LNCAP (cell line): ENCODE results near the gene SSTR5.

ENCODE experiments used
- TF ChIP-seq, protein P1 (sequence below): fragments of 450-650 bp; IDR thresholded peaks from 2 replicates; pipeline ENCODE4 v1.5.1; 2017; ENCODE audit warnings: mild to moderate bottlenecking

Gene SSTR5

DNA sequence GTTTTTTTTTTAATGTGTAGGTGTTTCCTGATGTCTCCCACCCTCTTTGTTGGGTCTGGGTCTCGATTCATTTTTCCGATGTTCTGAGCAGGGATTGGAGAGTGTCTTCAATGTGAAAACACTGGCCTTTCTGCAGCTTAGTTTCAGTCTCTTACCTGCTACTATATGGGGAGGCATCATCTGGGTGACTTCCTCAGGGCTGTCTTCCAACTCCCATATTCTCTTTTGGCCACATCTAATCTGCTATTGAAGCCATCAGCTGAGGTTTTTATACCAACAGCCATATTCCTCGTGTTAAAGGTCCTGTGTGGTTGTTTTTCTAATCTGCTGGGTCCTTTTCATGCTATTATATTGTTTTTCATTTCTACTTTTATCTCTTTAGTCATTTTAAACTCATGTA, 13.2 kb upstream of the SSTR5 start:
- TF ChIP-seq, protein P1, sequence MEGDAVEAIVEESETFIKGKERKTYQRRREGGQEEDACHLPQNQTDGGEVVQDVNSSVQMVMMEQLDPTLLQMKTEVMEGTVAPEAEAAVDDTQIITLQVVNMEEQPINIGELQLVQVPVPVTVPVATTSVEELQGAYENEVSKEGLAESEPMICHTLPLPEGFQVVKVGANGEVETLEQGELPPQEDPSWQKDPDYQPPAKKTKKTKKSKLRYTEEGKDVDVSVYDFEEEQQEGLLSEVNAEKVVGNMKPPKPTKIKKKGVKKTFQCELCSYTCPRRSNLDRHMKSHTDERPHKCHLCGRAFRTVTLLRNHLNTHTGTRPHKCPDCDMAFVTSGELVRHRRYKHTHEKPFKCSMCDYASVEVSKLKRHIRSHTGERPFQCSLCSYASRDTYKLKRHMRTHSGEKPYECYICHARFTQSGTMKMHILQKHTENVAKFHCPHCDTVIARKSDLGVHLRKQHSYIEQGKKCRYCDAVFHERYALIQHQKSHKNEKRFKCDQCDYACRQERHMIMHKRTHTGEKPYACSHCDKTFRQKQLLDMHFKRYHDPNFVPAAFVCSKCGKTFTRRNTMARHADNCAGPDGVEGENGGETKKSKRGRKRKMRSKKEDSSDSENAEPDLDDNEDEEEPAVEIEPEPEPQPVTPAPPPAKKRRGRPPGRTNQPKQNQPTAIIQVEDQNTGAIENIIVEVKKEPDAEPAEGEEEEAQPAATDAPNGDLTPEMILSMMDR = no peak

DNA sequence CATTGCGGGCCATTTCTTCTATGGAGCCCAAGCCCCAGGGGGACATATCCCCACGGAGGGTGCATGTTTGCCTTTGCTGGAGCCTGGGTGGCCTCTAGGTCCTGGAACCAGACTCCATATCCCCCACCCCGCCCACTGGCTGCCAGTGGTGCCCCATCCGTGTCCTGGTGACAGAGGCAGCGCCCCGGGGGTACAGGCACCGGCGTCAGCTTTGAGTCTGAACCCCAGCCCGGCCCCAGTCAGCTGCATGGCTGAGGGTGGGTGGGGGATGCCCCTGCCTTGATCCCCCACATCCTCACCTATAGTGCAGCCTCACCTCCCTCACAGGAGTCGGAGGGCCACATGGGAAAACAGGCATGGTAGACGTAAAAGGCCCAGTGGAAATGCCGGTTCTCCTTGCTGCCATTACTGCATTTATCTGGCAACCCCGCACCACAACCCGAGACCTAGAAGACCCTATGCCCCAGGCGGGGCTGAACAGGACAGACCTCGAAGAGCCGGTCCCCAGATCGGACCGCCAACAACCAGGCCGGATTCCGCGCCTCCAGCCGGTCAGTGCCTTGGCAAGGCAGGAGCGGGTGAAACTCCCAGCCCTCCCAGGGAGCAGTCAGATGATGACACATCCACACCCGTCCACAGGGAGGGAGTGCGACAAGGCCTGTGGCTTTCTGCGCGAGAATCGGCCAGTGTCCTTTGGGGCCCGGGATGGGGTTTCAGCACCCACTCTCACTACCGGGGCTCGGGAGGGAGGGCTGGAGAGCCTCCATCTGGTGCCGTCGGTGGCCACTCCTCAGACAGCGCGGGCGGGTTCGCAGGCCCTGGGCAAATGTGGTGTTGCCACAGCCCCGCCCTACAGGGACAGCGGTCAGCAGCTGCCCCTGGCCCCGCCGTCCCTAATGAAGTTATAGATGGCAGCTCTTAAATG, 11.9 kb upstream of the SSTR5 start:
- TF ChIP-seq, protein P1 = no peak

DNA sequence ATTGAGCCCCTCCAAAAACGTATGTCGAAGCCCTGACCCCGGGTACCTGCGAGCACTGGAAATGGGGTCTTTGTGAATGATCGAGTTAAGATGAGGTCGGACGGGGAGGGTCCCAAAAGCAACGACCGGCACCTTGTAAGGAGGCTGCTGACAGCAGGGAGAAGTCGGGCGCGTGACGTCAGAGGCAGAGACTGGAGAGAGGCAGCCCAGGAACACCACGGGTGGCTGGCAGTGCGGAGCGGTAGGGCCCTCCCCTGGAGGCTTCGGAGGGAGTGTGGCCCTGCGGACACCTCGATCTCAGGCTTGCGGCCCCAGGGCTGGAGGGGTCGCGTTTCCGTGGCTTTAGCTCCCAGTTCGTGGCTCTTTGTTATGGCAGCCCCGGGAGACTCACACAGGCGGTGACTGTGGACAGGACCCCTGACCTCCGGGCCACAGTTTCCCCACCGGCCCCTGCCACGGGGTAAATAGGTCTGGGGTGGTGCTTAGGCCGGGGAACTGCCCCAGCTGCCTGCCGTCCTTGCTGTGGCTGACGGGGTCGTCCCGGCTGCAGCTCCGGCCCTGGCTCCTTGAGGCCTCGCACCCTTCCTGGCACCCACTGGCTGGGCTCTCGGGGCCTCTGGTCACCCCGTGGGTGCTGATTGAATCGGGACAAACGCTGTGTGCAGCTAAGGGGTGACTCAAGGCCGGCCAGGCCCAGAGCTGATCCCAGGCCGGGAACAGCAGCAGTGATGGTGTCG, 10.6 kb upstream of the SSTR5 start:
- TF ChIP-seq, protein P1 = no peak

DNA sequence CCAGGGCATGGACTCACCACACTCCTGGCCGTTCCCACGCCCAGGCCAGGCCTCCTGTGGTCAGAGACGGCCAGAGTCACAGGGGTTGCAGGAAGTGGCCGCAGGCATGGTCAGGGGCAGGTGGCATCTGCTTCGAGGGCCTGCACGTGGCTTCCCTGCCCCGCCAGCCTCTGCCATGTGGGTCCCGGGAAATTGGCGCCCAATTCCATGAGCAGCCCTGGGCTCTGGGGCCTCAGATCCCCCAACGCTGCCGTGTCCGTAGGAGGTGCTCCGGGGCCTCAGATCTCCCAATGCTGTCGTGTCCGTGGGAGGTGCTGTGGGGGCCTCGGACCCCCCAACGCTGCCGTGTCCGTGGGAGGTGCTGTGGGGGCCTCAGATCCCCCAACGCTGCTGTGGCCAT, 9.7 kb upstream of the SSTR5 start:
- TF ChIP-seq, protein P1 = no peak

DNA sequence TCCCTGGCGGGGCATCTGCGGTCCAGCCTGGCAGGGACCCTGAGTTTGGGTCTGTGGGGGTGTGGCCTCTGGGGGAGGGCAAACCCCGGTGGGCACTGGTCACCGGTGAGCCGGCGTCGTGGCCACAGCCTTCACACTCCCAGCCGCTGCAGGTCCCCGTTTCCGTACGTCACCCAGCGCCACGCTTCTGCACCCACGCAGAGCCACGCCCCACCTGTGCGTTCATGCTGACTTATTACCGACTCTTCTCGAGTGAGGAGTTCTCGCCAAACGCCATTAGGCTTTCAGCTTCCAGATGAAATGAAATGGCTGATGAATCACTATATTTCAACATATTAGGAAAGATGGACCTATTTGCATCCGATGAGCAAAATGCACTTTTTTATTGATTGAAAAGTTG, 8.8 kb upstream of the SSTR5 start:
- TF ChIP-seq, protein P1 = no peak

DNA sequence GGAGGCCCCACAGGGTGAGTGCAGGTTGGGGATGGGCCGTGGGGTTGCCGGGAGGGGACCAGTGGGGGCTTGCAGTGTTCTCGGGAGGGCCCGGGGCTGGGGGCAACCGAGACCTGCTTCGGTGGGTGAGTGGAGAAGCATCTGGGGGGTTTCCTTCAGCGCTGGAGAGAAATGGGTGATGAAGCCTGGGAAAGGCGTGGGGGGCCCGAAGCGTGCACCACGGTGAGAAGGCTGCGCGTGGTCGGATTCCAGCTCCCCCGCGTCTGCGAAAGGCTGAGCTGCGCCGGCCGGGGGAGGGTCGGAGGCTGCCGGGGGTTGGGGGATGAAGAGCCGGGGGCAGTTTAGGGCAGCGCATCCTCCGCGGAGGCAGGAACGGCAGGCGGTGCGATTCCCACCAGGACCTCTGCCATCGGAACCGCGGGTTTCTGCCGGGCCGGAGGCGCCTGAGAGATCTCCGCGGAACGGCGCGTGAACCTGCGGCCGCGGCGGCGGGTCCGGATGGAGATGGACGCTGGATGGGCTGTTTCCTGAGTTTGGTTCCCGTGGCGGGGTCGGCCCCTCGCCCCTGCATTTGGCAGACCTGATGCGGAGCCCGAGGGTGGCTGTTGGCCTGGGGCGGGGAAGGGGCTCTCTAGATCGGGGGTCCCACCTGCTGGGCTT, 6.9 kb upstream of the SSTR5 start:
- TF ChIP-seq, protein P1 = no peak

DNA sequence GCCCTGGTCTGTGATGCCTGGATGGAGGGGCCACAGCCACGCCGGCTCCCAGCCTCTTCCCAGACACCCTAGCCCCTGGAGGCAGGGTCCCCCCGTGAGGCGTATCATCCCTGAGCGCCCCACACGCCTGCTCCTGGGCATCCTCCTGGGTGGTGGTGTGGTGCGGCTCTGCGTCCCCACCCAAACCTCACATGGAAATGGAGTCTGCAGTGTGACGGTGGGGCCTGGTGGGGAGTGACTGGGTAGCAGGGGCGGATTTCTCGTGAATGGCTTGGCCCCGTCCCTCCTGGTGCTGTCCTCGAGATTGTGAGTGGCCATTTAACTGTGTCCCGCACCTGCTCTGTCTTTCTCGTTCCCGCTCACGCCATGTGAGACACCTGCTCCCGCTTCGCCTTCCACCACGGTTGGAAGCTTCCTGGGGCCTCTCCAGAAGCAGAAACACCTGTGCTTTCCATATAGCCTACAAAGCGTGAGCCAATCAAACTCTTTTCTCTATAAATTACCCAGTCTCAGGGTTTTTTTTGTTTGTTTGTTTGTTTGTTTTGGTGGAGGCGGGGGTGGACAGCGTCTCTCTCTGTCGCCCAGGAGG, 5.9 kb upstream of the SSTR5 start:
- TF ChIP-seq, protein P1 = no peak
